C4-2B (cell line): ENCODE data around the gene GALNT12.

ENCODE experiments used
- CTCF ChIP-seq: fragments of 450-650 bp; conservative IDR thresholded peaks from 2 replicates; pipeline ENCODE4 v1.5.1; 2017; ENCODE audit warnings: mild to moderate bottlenecking
- ZFX ChIP-seq: fragments of 450-650 bp; IDR thresholded peaks from 2 replicates; pipeline ENCODE4 v1.6.1; 2017

- peak; percentile 53 for TF ChIP-seq CTCF
- TF ChIP-seq ZFX, result no peak
These were observed 955 bp upstream of the GALNT12 start for GRCh38 chr9:98806394-98807035.
